ENCODE results near the gene C8B. TPM values are rescaled to one million over a fixed set of nuclear protein-coding genes. Genes with fewer than 3 reads are reported as not detected.

C8B gene
- total and polyA plus RNA-seq, 7 experiments from 2014 or later, result not detected

- Histone ChIP-seq H3K4me3 (ENCODE audit: low read length) (no peak overlapping the region), H3K27me3 (ENCODE audit: control insufficient read depth in 2 of 2, insufficient read depth in 2 of 2, low read length in 2 of 2) (no peaks in the 10 kb centered on the region), H3K4me1 (ENCODE audit: control insufficient read depth in 2 of 2, insufficient read depth in 2 of 2, low read length in 2 of 2) (no peaks in the 10 kb centered on the region), H3K9me3 (ENCODE audit: control insufficient read depth in 2 of 3, low read length in 3 of 3) (no peaks in the 10 kb centered on the region), H3K36me3 (ENCODE audit: control insufficient read depth in 2 of 3, insufficient read depth in 3 of 3, low read length in 3 of 3) (no peaks in the 10 kb centered on the region), H3K27ac (ENCODE audit: low read depth, low read length) (no peak overlapping the region)
- intact Hi-C loops (cut with micrococcal nuclease), result no loop called here
- no peak for ATAC-seq
- ChIA-PET POLR2A (no interaction called here), CTCF (interaction anchor here (0.6 kb wide), 1 partner anchor 31 kb away, joined by 4 read pairs; no protein-coding TSS in a partner anchor)
- Mint-ChIP-seq H3K9me3 (peaks cover 0 to 7% (median 2%) of the 10 kb centered on the region in 11 donors), H3K4me1 (no peaks in the 10 kb centered on the region), H3K4me3 (no peak overlapping the region), H3K27me3 (peaks cover 0 to 8% (median 5%) of the 10 kb centered on the region in 5 donors), H3K27ac (no peak overlapping the region), H3K36me3 (no peaks in the 10 kb centered on the region)
- no peak for DNase-seq
These were observed 8.3 kb upstream of the C8B start for GRCh38 chr1:56973923-56974742.

- H3K27ac Mint-ChIP-seq, result no peak overlapping the region
- intact Hi-C loops (cut with micrococcal nuclease), result no loop called here
- H3K36me3 Mint-ChIP-seq, result no peaks in the 10 kb centered on the region
- ChIA-PET CTCF (no interaction called here), POLR2A (no interaction called here)
- H3K4me3 Mint-ChIP-seq, result no peak overlapping the region
- peaks cover 0 to 10% (median 5%) of the 10 kb centered on the region in 5 donors for H3K27me3 Mint-ChIP-seq
- H3K4me1 ChIP-seq (ENCODE audit: control insufficient read depth in 2 of 2, insufficient read depth in 2 of 2, low read length in 2 of 2), result no peaks in the 10 kb centered on the region
- peaks cover 0 to 11% (median 6%) of the 10 kb centered on the region in 11 donors for H3K9me3 Mint-ChIP-seq
- no peaks in the 10 kb centered on the region for H3K27me3 ChIP-seq (ENCODE audit: control insufficient read depth in 2 of 2, insufficient read depth in 2 of 2, low read length in 2 of 2)
- no peak overlapping the region for H3K27ac ChIP-seq (ENCODE audit: low read depth, low read length)
- H3K4me1 Mint-ChIP-seq, result no peaks in the 10 kb centered on the region
- no peak for DNase-seq
- H3K36me3 ChIP-seq (ENCODE audit: control insufficient read depth in 2 of 3, insufficient read depth in 3 of 3, low read length in 3 of 3), result no peaks in the 10 kb centered on the region
- ATAC-seq, result no peak
- no peaks in the 10 kb centered on the region for H3K9me3 ChIP-seq (ENCODE audit: control insufficient read depth in 2 of 3, low read length in 3 of 3)
- H3K4me3 ChIP-seq (ENCODE audit: low read length), result no peak overlapping the region
These were observed 7.2 kb upstream of the C8B start for GRCh38 chr1:56972976-56973375.

- no peak overlapping the region for H3K4me3 Mint-ChIP-seq
- Histone ChIP-seq H3K36me3 (ENCODE audit: control insufficient read depth in 2 of 3, insufficient read depth in 3 of 3, low read length in 3 of 3) (no peaks in the 10 kb centered on the region), H3K4me1 (ENCODE audit: control insufficient read depth in 2 of 2, insufficient read depth in 2 of 2, low read length in 2 of 2) (no peaks in the 10 kb centered on the region), H3K4me3 (ENCODE audit: low read length) (no peak overlapping the region), H3K27me3 (ENCODE audit: control insufficient read depth in 2 of 2, insufficient read depth in 2 of 2, low read length in 2 of 2) (no peaks in the 10 kb centered on the region), H3K27ac (ENCODE audit: low read depth, low read length) (no peak overlapping the region), H3K9me3 (ENCODE audit: control insufficient read depth in 2 of 3, low read length in 3 of 3) (no peaks in the 10 kb centered on the region)
- CTCF ChIA-PET, result no interaction called here
- H3K4me1 Mint-ChIP-seq, result no peaks in the 10 kb centered on the region
- no peaks in the 10 kb centered on the region for H3K36me3 Mint-ChIP-seq
- peaks cover 0 to 11% (median 4%) of the 10 kb centered on the region in 11 donors for H3K9me3 Mint-ChIP-seq
- H3K27me3 Mint-ChIP-seq, result peaks cover 0 to 12% (median 5%) of the 10 kb centered on the region in 5 donors
- DNase-seq, result no peak
- intact Hi-C loops (cut with micrococcal nuclease), result no loop called here
- ATAC-seq, result no peak
- no peak overlapping the region for H3K27ac Mint-ChIP-seq
- POLR2A ChIA-PET, result no interaction called here
These were observed 4.5 kb upstream of the C8B start for GRCh38 chr1:56970280-56970679.

- H3K27ac ChIP-seq (ENCODE audit: low read depth, low read length), result no peak overlapping the region
- H3K36me3 ChIP-seq (ENCODE audit: control insufficient read depth in 2 of 3, insufficient read depth in 3 of 3, low read length in 3 of 3), result no peaks in the 10 kb centered on the region
- Mint-ChIP-seq H3K9me3 (peaks cover 0 to 11% (median 4%) of the 10 kb centered on the region in 11 donors), H3K36me3 (no peaks in the 10 kb centered on the region), H3K27ac (no peak overlapping the region), H3K4me3 (no peak overlapping the region), H3K4me1 (no peaks in the 10 kb centered on the region), H3K27me3 (peaks cover 2 to 15% (median 10%) of the 10 kb centered on the region in 5 donors)
- CTCF ChIA-PET, result no interaction called here
- no peaks in the 10 kb centered on the region for H3K4me1 ChIP-seq (ENCODE audit: control insufficient read depth in 2 of 2, insufficient read depth in 2 of 2, low read length in 2 of 2)
- DNase-seq, result no peak
- POLR2A ChIA-PET, result no interaction called here
- intact Hi-C loops (cut with micrococcal nuclease), result no loop called here
- no peak for ATAC-seq
- no peaks in the 10 kb centered on the region for H3K27me3 ChIP-seq (ENCODE audit: control insufficient read depth in 2 of 2, insufficient read depth in 2 of 2, low read length in 2 of 2)
- H3K9me3 ChIP-seq (ENCODE audit: control insufficient read depth in 2 of 3, low read length in 3 of 3), result no peaks in the 10 kb centered on the region
- no peak overlapping the region for H3K4me3 ChIP-seq (ENCODE audit: low read length)
These were observed 3.2 kb upstream of the C8B start for GRCh38 chr1:56968878-56969495.

GRCh38 chr1:56967900-56968832 is 2.4 kb upstream of the C8B start:
- ChIA-PET POLR2A (no interaction called here), CTCF (no interaction called here)
- DNase-seq, result no peak
- no peaks in the 10 kb centered on the region for H3K9me3 ChIP-seq (ENCODE audit: control insufficient read depth in 2 of 3, low read length in 3 of 3)
- Mint-ChIP-seq H3K36me3 (no peaks in the 10 kb centered on the region), H3K9me3 (peaks cover 0 to 11% (median 4%) of the 10 kb centered on the region in 11 donors), H3K27ac (no peak overlapping the region), H3K27me3 (peaks cover 2 to 15% (median 10%) of the 10 kb centered on the region in 5 donors), H3K4me1 (no peaks in the 10 kb centered on the region), H3K4me3 (no peak overlapping the region)
- no peaks in the 10 kb centered on the region for H3K36me3 ChIP-seq (ENCODE audit: control insufficient read depth in 2 of 3, insufficient read depth in 3 of 3, low read length in 3 of 3)
- H3K27ac ChIP-seq (ENCODE audit: low read depth, low read length), result no peak overlapping the region
- intact Hi-C loops (cut with micrococcal nuclease), result no loop called here
- no peaks in the 10 kb centered on the region for H3K4me1 ChIP-seq (ENCODE audit: control insufficient read depth in 2 of 2, insufficient read depth in 2 of 2, low read length in 2 of 2)
- H3K4me3 ChIP-seq (ENCODE audit: low read length), result no peak overlapping the region
- ATAC-seq, result no peak
- no peaks in the 10 kb centered on the region for H3K27me3 ChIP-seq (ENCODE audit: control insufficient read depth in 2 of 2, insufficient read depth in 2 of 2, low read length in 2 of 2)

GRCh38 chr1:56967355-56967754 is 1.5 kb upstream of the C8B start:
- Mint-ChIP-seq H3K27me3 (peaks cover 2 to 15% (median 10%) of the 10 kb centered on the region in 5 donors), H3K4me3 (no peak overlapping the region), H3K27ac (no peak overlapping the region), H3K36me3 (no peaks in the 10 kb centered on the region), H3K9me3 (peaks cover 0 to 11% (median 3%) of the 10 kb centered on the region in 11 donors), H3K4me1 (peaks cover 0 to 4% (median 0%) of the 10 kb centered on the region in 7 donors)
- no peak for DNase-seq
- H3K27ac ChIP-seq (ENCODE audit: low read depth, low read length), result no peak overlapping the region
- ATAC-seq, result no peak
- H3K27me3 ChIP-seq (ENCODE audit: control insufficient read depth in 2 of 2, insufficient read depth in 2 of 2, low read length in 2 of 2), result no peaks in the 10 kb centered on the region
- no peaks in the 10 kb centered on the region for H3K4me1 ChIP-seq (ENCODE audit: control insufficient read depth in 2 of 2, insufficient read depth in 2 of 2, low read length in 2 of 2)
- no peaks in the 10 kb centered on the region for H3K36me3 ChIP-seq (ENCODE audit: control insufficient read depth in 2 of 3, insufficient read depth in 3 of 3, low read length in 3 of 3)
- intact Hi-C loops (cut with micrococcal nuclease), result no loop called here
- CTCF ChIA-PET, result no interaction called here
- POLR2A ChIA-PET, result no interaction called here
- no peak overlapping the region for H3K4me3 ChIP-seq (ENCODE audit: low read length)
- H3K9me3 ChIP-seq (ENCODE audit: control insufficient read depth in 2 of 3, low read length in 3 of 3), result no peaks in the 10 kb centered on the region

All from naive thymus-derived CD4-positive, alpha-beta T cell (primary cell).